ENCODE data around the gene SORT1. TPM values are rescaled to one million over a fixed set of nuclear protein-coding genes. Genes with fewer than 3 reads are reported as not detected.

SORT1 gene
- total RNA-seq, 1 experiment from 2014 or later = 47.9 TPM

DNA sequence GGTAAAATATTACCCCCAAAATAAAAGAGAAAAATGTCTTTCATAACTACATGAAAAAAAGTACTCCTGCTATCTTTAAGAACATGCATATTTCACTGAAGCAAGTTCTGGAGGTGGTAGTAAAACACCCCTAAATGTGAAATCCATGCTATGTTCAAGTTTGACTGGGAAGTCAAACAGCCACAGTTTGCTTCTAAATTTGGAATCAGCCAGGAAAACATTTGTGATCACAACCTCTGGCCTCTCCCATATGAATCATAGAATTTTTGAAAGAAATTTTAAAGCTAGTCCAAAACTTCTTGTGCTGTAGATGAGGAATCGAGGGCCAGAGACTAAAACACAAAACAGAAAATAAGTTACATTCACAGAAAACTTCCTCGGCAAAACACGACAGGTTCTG lies 6.6 kb downstream of the SORT1 start:
- H3K23ac ChIP-seq (ENCODE audit: insufficient read length, low read depth, low read length) = no peak overlapping the region
- no peak overlapping the region for H2BK120ac ChIP-seq (ENCODE audit: low read depth, low read length, poor library complexity, severe bottlenecking)
- no peak overlapping the region for H3K18ac ChIP-seq (ENCODE audit: insufficient read length, low read depth, low read length)
- no peak overlapping the region for H2BK12ac ChIP-seq (ENCODE audit: insufficient read length, low read depth, low read length)
- no peak overlapping the region for H3K4ac ChIP-seq (ENCODE audit: low read depth, low read length)
- no peak overlapping the region for H2AK5ac ChIP-seq (ENCODE audit: insufficient read length, low read length)
- no peak overlapping the region for H4K5ac ChIP-seq (ENCODE audit: insufficient read length, low read depth, low read length)
- H2AFZ ChIP-seq (ENCODE audit: low read length) = no peak overlapping the region
- H3K79me1 ChIP-seq (ENCODE audit: insufficient read depth, low read depth, low read length, poor library complexity, severe bottlenecking) = peaks cover 7% of the 10 kb centered on the region
- Mint-ChIP-seq H3K27ac (no peak overlapping the region), H3K4me3 (no peak overlapping the region), H3K9me3 (no peaks in the 10 kb centered on the region), H3K4me1 (peaks cover 16 to 23% of the 10 kb centered on the region in 2 experiments), H3K27me3 (ENCODE audit: low read depth) (no peaks in the 10 kb centered on the region), H3K36me3 (ENCODE audit: insufficient read depth in 1 of 3, low read depth in 3 of 3) (peaks cover 0 to 3% (median 0%) of the 10 kb centered on the region in 3 experiments; a peak in 1 of 7 replicates)
- no peak for DNase-seq
- H3K23me2 ChIP-seq (ENCODE audit: insufficient read length, low read depth, low read length, poor library complexity, severe bottlenecking) = no peaks in the 10 kb centered on the region
- H3K9ac ChIP-seq (ENCODE audit: extremely low read depth, insufficient read length, low read length) = no peak overlapping the region
- H3K79me2 ChIP-seq (ENCODE audit: insufficient read depth, low read length) = peaks cover 9% of the 10 kb centered on the region; the same call in 1 of the 2 replicates
- no peak overlapping the region for H3K14ac ChIP-seq (ENCODE audit: insufficient read depth, low read length)
- no peaks in the 10 kb centered on the region; the same call in 1 of the 2 replicates for H3K4me1 ChIP-seq (ENCODE audit: insufficient read depth, low read length)
- no peak overlapping the region for H3K56ac ChIP-seq (ENCODE audit: insufficient read length, low read depth, low read length)
- H3K4me2 ChIP-seq (ENCODE audit: insufficient read depth, insufficient read length, low read length) = no peak overlapping the region
- H3K27me3 ChIP-seq (ENCODE audit: insufficient read depth, low read length) = no peaks in the 10 kb centered on the region
- TF ChIP-seq, protein P1, sequence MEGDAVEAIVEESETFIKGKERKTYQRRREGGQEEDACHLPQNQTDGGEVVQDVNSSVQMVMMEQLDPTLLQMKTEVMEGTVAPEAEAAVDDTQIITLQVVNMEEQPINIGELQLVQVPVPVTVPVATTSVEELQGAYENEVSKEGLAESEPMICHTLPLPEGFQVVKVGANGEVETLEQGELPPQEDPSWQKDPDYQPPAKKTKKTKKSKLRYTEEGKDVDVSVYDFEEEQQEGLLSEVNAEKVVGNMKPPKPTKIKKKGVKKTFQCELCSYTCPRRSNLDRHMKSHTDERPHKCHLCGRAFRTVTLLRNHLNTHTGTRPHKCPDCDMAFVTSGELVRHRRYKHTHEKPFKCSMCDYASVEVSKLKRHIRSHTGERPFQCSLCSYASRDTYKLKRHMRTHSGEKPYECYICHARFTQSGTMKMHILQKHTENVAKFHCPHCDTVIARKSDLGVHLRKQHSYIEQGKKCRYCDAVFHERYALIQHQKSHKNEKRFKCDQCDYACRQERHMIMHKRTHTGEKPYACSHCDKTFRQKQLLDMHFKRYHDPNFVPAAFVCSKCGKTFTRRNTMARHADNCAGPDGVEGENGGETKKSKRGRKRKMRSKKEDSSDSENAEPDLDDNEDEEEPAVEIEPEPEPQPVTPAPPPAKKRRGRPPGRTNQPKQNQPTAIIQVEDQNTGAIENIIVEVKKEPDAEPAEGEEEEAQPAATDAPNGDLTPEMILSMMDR (conservative IDR thresholded peaks at IDR 0.05) = no peak
- H2BK15ac ChIP-seq (ENCODE audit: low read depth, low read length) = no peak overlapping the region
- no peaks in the 10 kb centered on the region for H3K9me3 ChIP-seq (ENCODE audit: control insufficient read depth, low read depth, low read length)
- no peak overlapping the region for H2BK20ac ChIP-seq (ENCODE audit: low read depth, low read length, poor library complexity, severe bottlenecking)
- WGBS (ENCODE audit: extremely low coverage, insufficient read length, low lambda C conversion rate) = no CpG with 5 or more reads among the region's 3 CpGs
- H2BK5ac ChIP-seq (ENCODE audit: insufficient read length, low read length) = no peak overlapping the region
- no peak overlapping the region for H4K91ac ChIP-seq (ENCODE audit: insufficient read length, low read depth, low read length)
- H4K8ac ChIP-seq (replicated peaks; ENCODE audit: insufficient read length, low read depth, low read length) = no peak overlapping the region
- H3K27ac ChIP-seq (ENCODE audit: insufficient read length, low read depth, low read length) = no peak overlapping the region
- no peaks in the 10 kb centered on the region for H4K20me1 ChIP-seq (ENCODE audit: control insufficient read depth, insufficient read depth, insufficient read length)
- no peak overlapping the region for H3T11ph ChIP-seq (ENCODE audit: low read length)
